SK-N-SH treated with all-trans-retinoic acid at 6 μM for 48 hours (cell line): ENCODE results near the gene MLIP.

Experiments used
- ATAC-seq: fragments of 200-7000 bp; cut with Tn5 transposase; 3 replicates; pipeline ENCODE4 v1.9.1; 2020; ENCODE audit warnings: mild to moderate bottlenecking, moderate library complexity
- ARNTL ChIP-seq: fragments of 450-650 bp; formaldehyde crosslinking; IDR thresholded peaks from 2 replicates; pipeline ENCODE4 v1.5.0; 2020; ENCODE audit warnings: low read depth, mild to moderate bottlenecking, moderate library complexity, borderline replicate concordance
- CREB5 ChIP-seq: fragments of 250-450 bp; sonication (Bioruptor Pico); IDR thresholded peaks from 2 replicates; pipeline ENCODE4 v1.5.1; 2020; ENCODE audit warnings: low read depth, mild to moderate bottlenecking, moderate library complexity
- CSDC2 ChIP-seq: fragments of 250-450 bp; sonication (Bioruptor Pico); IDR thresholded peaks from 2 replicates; pipeline ENCODE4 v1.5.0; 2020; ENCODE audit warnings: mild to moderate bottlenecking, moderate library complexity
- CSRNP3 ChIP-seq: fragments of 250-450 bp; sonication (Bioruptor Pico); IDR thresholded peaks from 2 replicates; pipeline ENCODE4 v1.5.1; 2021; ENCODE audit warnings: mild to moderate bottlenecking, moderate library complexity
- GLIS3 ChIP-seq: fragments of 250-450 bp; sonication (Bioruptor Pico); IDR thresholded peaks from 2 replicates; pipeline ENCODE4 v1.5.0; 2020; ENCODE audit warnings: mild to moderate bottlenecking, moderate library complexity
- ISL1 ChIP-seq: fragments of 250-450 bp; sonication (Bioruptor Pico); IDR thresholded peaks from 2 replicates; pipeline ENCODE4 v2.1.2; 2022; ENCODE audit warnings: mild to moderate bottlenecking, moderate library complexity
- OSR1 ChIP-seq: fragments of 250-450 bp; sonication (Bioruptor Pico); IDR thresholded peaks from 2 replicates; pipeline ENCODE4 v1.8.0; 2022; ENCODE audit warnings: moderate library complexity, mild to moderate bottlenecking, inconsistent platforms
- PATZ1 ChIP-seq: fragments of 250-450 bp; sonication (Bioruptor Pico); IDR thresholded peaks from 2 replicates; pipeline ENCODE4 v1.8.0; 2020; ENCODE audit warnings: mild to moderate bottlenecking, moderate library complexity, borderline replicate concordance
- POU6F1 ChIP-seq: fragments of 250-450 bp; sonication (Bioruptor Pico); IDR thresholded peaks from 2 replicates; pipeline ENCODE4 v1.8.0; 2021; ENCODE audit warnings: low read depth, mild to moderate bottlenecking, moderate library complexity, borderline replicate concordance
- PPARA ChIP-seq: fragments of 250-450 bp; sonication (Bioruptor Pico); IDR thresholded peaks from 2 replicates; pipeline ENCODE4 v1.5.0; 2020; ENCODE audit warnings: mild to moderate bottlenecking, borderline replicate concordance
- RARB ChIP-seq: fragments of 250-450 bp; sonication (Bioruptor Pico); IDR thresholded peaks from 2 replicates; pipeline ENCODE4 v1.8.0; 2021; ENCODE audit warnings: mild to moderate bottlenecking, moderate library complexity
- SNAI2 ChIP-seq: fragments of 250-450 bp; sonication (Bioruptor Pico); IDR thresholded peaks from 2 replicates; pipeline ENCODE4 v1.5.0; 2020; ENCODE audit warnings: mild to moderate bottlenecking, moderate library complexity
- TCF4 ChIP-seq: fragments of 250-450 bp; sonication (Bioruptor Pico); IDR thresholded peaks from 2 replicates; pipeline ENCODE4 v1.8.0; 2021; ENCODE audit warnings: mild to moderate bottlenecking, moderate library complexity, borderline replicate concordance
- TSHZ2 ChIP-seq: fragments of 250-450 bp; sonication (Bioruptor Pico); IDR thresholded peaks from 2 replicates; pipeline ENCODE4 v1.5.0; 2020; ENCODE audit warnings: mild to moderate bottlenecking, moderate library complexity
- ZC3H10 ChIP-seq: fragments of 250-450 bp; sonication (Bioruptor Pico); IDR thresholded peaks from 2 replicates; pipeline ENCODE4 v1.5.1; 2021; ENCODE audit warnings: mild to moderate bottlenecking, moderate library complexity
- ZFP3 ChIP-seq: fragments of 250-450 bp; sonication (Bioruptor Pico); IDR thresholded peaks from 2 replicates; pipeline ENCODE4 v1.5.0; 2020; ENCODE audit warnings: mild to moderate bottlenecking, moderate library complexity
- ZFP30 ChIP-seq: fragments of 450-650 bp; formaldehyde crosslinking; IDR thresholded peaks from 2 replicates; pipeline ENCODE4 v1.5.0; 2022; ENCODE audit warnings: mild to moderate bottlenecking, moderate library complexity
- ZNF565 ChIP-seq: fragments of 450-650 bp; formaldehyde crosslinking; conservative IDR thresholded peaks from 2 replicates; pipeline ENCODE4 v1.5.0; 2020; ENCODE audit warnings: low read depth, mild to moderate bottlenecking, moderate library complexity
- ZNF70 ChIP-seq: fragments of 450-650 bp; formaldehyde crosslinking; IDR thresholded peaks from 2 replicates; pipeline ENCODE4 v1.5.0; 2020; ENCODE audit warnings: mild to moderate bottlenecking, moderate library complexity
- ZNF8 ChIP-seq: fragments of 450-650 bp; formaldehyde crosslinking; IDR thresholded peaks from 2 replicates; pipeline ENCODE4 v1.5.0; 2020; ENCODE audit warnings: mild to moderate bottlenecking, moderate library complexity

Gene MLIP

GRCh38 chr6:54084231-54084630 is 27.0 kb upstream of the MLIP start:
- no peak for ATAC-seq
- TF ChIP-seq ZC3H10 (CRISPR knock-in tag) (no peak), CREB5 (no peak), ZFP3 (CRISPR knock-in tag) (no peak), CSRNP3 (no peak), ISL1 (CRISPR knock-in tag) (no peak), ZFP30 (CRISPR knock-in tag) (no peak), TCF4 (CRISPR knock-in tag) (no peak), ZNF70 (CRISPR knock-in tag) (no peak), OSR1 (no peak), CSDC2 (CRISPR knock-in tag) (no peak), SNAI2 (CRISPR knock-in tag) (no peak), ARNTL (CRISPR knock-in tag) (no peak)

GRCh38 chr6:54085047-54085446 is 26.2 kb upstream of the MLIP start:
- no peak for ATAC-seq
- TF ChIP-seq ZFP3 (CRISPR knock-in tag) (no peak), ZC3H10 (CRISPR knock-in tag) (no peak), GLIS3 (CRISPR knock-in tag) (no peak), CSRNP3 (no peak), ZNF8 (no peak), OSR1 (no peak), SNAI2 (CRISPR knock-in tag) (no peak), ZNF565 (CRISPR knock-in tag) (no peak), TSHZ2 (CRISPR knock-in tag) (no peak), TCF4 (CRISPR knock-in tag) (no peak), POU6F1 (CRISPR knock-in tag) (no peak), ARNTL (CRISPR knock-in tag) (no peak)
- TF ChIP-seq, all 23 proteins: peak for 0

- ATAC-seq, result no peak
- TF ChIP-seq ZFP3 (CRISPR knock-in tag) (no peak), ARNTL (CRISPR knock-in tag) (no peak), SNAI2 (CRISPR knock-in tag) (no peak), ZNF8 (no peak)
Measured at GRCh38 chr6:54085541-54085940, 25.7 kb upstream of the MLIP start.

- no peak for ATAC-seq
- TF ChIP-seq ZFP3 (CRISPR knock-in tag) (no peak), ZNF70 (CRISPR knock-in tag) (no peak), PATZ1 (no peak), ZC3H10 (CRISPR knock-in tag) (no peak), ZNF8 (no peak), POU6F1 (CRISPR knock-in tag) (no peak), TSHZ2 (CRISPR knock-in tag) (no peak), RARB (CRISPR knock-in tag) (no peak), GLIS3 (CRISPR knock-in tag) (no peak), PPARA (CRISPR knock-in tag) (no peak)
Measured at GRCh38 chr6:54086439-54086838, 24.8 kb upstream of the MLIP start.
